GM13977 (cell line): Measurements from ENCODE around the gene SMIM8.
"Not testable (repeated sequence)": the region's sequence is repeated elsewhere in the genome, so short reads cannot be mapped to it uniquely, and the experiment has no call there.

Experiments
- DNase-seq: peaks from one replicate; pipeline ENCODE4 v3.0.0; 2012; ENCODE audit warnings: low spot score
- in situ Hi-C: fragments of 300-500 bp; cut with MboI; formaldehyde crosslinking; loops from one replicate; pipeline ENCODE4 v1.12.0; 2022; ENCODE audit warnings: low sequenced_read_pairs, low pct_unique_long_range_greater_than_20kb, mixed read lengths, inconsistent platforms; ENCODE audit not compliant: unreplicated experiment
- TF ChIP-seq, protein P1 (sequence below): IDR thresholded peaks from 2 replicates; pipeline ENCODE4 v1.5.1; 2012; ENCODE audit warnings: mild to moderate bottlenecking, control low read depth; ENCODE audit not compliant: insufficient read depth; ENCODE audit errors: extremely low read depth, missing control alignments

Gene SMIM8

GRCh38 chr6:87282743-87283142 lies 39.6 kb upstream of the SMIM8 start:
- in situ Hi-C loops: no loop called here
- no peak for DNase-seq
- TF ChIP-seq, protein P1, sequence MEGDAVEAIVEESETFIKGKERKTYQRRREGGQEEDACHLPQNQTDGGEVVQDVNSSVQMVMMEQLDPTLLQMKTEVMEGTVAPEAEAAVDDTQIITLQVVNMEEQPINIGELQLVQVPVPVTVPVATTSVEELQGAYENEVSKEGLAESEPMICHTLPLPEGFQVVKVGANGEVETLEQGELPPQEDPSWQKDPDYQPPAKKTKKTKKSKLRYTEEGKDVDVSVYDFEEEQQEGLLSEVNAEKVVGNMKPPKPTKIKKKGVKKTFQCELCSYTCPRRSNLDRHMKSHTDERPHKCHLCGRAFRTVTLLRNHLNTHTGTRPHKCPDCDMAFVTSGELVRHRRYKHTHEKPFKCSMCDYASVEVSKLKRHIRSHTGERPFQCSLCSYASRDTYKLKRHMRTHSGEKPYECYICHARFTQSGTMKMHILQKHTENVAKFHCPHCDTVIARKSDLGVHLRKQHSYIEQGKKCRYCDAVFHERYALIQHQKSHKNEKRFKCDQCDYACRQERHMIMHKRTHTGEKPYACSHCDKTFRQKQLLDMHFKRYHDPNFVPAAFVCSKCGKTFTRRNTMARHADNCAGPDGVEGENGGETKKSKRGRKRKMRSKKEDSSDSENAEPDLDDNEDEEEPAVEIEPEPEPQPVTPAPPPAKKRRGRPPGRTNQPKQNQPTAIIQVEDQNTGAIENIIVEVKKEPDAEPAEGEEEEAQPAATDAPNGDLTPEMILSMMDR: no peak

- in situ Hi-C loops: no loop called here
- no peak for DNase-seq
- TF ChIP-seq, protein P1: no peak
Observed at GRCh38 chr6:87283461-87283860, 38.9 kb upstream of the SMIM8 start.

DNA sequence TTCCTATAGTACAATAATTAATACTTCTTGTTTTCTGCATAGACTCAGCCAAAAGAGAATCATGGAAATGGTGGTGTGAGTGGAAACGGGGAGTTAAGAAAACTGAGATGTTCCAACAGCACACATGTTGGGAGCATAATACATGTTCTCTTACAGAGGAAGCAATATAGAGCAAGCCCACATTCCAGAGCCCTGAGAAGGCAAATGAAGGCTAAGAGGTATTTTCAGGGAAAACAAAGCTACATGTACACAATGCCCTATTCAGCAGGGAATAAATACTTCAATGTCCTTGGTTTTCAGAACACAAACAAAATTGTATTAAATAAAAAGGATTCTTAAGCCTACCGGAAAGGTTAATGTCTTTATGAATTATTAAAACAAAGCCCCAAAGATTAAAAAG lies 35.1 kb upstream of the SMIM8 start:
- in situ Hi-C loops: no loop called here
- TF ChIP-seq, protein P1: no peak
- no peak for DNase-seq

DNA sequence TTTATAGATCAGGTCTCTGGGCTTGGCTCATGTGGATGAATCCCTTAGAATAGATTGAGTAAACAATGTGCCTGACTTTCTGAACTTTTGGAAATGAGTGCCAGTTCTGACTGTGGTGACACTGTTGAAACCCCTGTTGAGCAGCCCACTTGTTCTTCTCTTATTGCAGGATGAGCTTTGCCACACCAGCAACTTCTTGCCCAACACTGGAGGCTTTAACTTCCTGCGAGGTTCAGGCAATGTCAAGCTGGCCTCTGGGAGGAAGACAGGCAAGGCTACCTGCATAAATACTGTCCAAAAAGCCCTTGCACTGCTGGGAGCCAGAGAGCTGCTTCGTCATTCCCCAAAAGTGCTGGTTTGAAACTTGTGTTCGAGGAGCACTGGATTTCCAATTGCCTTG lies 32.8 kb upstream of the SMIM8 start:
- DNase-seq: no peak
- TF ChIP-seq, protein P1: no peak
- in situ Hi-C loops: no loop called here

DNA sequence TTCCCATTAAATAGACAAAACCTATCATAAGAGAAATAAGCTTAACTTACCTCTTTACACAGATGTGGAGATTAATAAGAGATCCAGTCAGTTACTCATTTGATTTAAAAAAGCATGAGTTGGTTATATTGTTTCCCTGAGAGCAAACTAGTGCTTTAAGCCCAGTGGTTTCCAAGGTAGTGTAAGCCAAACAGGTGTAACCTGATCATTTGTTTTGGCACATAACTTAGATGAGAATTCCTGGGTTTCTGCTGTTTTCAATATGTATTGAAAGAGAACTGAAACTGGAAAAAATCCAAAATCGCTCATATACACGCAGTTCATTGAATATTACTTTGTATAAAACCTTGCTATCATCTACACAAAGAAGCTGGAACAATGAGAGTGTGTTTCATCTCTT lies 30.5 kb upstream of the SMIM8 start:
- in situ Hi-C loops: no loop called here
- TF ChIP-seq, protein P1: no peak

DNA sequence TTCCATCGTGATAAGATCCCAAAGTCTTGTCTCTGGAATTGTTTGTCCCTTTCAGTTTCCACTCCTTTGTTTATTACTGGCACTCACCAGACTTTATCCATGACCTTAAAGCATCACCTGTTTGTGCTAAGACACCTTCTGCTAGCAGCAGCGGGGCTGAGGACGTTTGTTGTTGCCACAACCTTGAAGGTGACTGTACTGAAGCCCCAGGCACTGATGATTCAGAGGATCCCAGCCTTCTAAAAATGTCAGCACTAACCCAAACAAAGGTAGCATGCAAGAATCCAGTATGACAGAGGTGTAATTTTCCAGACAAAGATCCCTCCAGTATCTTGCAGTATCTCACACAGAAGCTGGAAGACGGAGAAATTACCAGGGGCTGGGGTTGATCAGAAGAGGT lies 28.9 kb upstream of the SMIM8 start:
- in situ Hi-C loops: no loop called here
- no peak for DNase-seq
- TF ChIP-seq, protein P1: no peak

More for the DNA sequence above, 30.5 kb upstream of the SMIM8 start:
- no peak for DNase-seq

- TF ChIP-seq, protein P1: no peak
- in situ Hi-C loops: no loop called here
- DNase-seq: no peak
Observed at GRCh38 chr6:87297119-87297518, 25.3 kb upstream of the SMIM8 start.

DNA sequence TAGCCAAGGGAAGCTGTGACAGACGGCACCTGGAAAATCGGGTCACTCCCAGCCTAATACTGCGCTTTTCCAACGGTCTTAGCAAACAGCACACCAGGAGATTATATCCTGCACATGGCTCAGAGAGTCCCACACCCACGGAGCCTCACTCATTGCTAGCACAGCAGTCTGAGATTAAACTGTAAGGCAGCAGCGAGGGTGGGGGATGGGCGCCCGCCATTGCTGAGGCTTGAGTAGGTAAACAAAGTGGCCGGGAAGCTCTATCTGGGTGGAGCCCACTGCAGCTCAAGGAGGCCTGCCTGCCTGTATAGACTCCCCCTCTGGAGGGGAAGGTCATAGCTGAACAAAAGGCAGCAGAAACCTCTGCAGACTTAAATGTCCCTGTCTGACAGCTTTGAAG lies 21.1 kb upstream of the SMIM8 start:
- in situ Hi-C loops, DNase-seq: not testable (repeated sequence)
